HepG2 (cell line): Measurements from ENCODE around the gene OTX1. TPM values are rescaled to one million over a fixed set of nuclear protein-coding genes. Genes with fewer than 3 reads are reported as not detected.

ENCODE experiments used
- ATAC-seq: fragments of 200-7000 bp; cut with Tn5 transposase; 3 replicates; pipeline ENCODE4 v1.9.1; 2020; ENCODE audit warnings: mild to moderate bottlenecking, moderate library complexity
- BruUV-seq: library from RNA; stranded (reverse); fragments of 400-500 nt; replicated peaks from 2 replicates; lab custom pipeline; 2021; lab: Mats Ljungman, UMichigan
- CTCF ChIA-PET: fragments of 300-600 bp; formaldehyde crosslinking; extraction: SDS; loops from one replicate; lab custom pipeline; 2021; ENCODE audit warnings: low total read pairs, inconsistent platforms, low intra/inter-chr PET ratio; lab: Yijun Ruan, JAX
- POLR2A ChIA-PET: fragments of 350-600 bp; sonication (Branson Sonifier 250); formaldehyde crosslinking; loops from one replicate; lab custom pipeline; 2020; ENCODE audit warnings: antibody characterized with exemption, inconsistent platforms; lab: Yijun Ruan, JAX
- DNase-seq: peaks from one replicate; pipeline ENCODE4 v3.0.0-alpha.2; 2015; ENCODE audit warnings: low spot score
- FAIRE-seq: peaks from 3 replicates; lab custom pipeline; 2011; peaks lifted over from hg19 to GRCh38; lab: Jason Lieb, UNC
- H2AFZ ChIP-seq: one replicate; pipeline ENCODE4 v1.6.1; 2011; ENCODE audit warnings: low read length, inconsistent platforms
- H3K27ac ChIP-seq: fragments of 300-600 bp; 3 replicates; pipeline ENCODE4 v1.8.0; 2011; ENCODE audit warnings: mixed run types, mild to moderate bottlenecking, mixed read lengths, low read length, inconsistent platforms; ENCODE audit not compliant: insufficient read depth; ENCODE audit errors: extremely low read length
- H3K27me3 ChIP-seq, 2 experiments: fragments of 200-600 bp in 1 of 2; 2 replicates in 1 of 2; 3 replicates in 1 of 2; pipeline versions ENCODE4 v1.6.0 to v1.8.0; 2011; ENCODE audit warnings: low read length in 2 of 2, mild to moderate bottlenecking in 2 of 2, moderate library complexity in 2 of 2, inconsistent platforms in 1 of 2; ENCODE audit not compliant: insufficient read depth in 2 of 2, control insufficient read depth in 1 of 2
- H3K36me3 ChIP-seq, 2 experiments: fragments of 200-600 bp in 1 of 2; replicated peaks in 1 of 2; 2 replicates in 1 of 2; 3 replicates in 1 of 2; pipeline versions ENCODE4 v1.5.1 to v1.8.0; 2011; ENCODE audit warnings: low read length in 2 of 2, inconsistent platforms in 1 of 2; ENCODE audit not compliant: insufficient read depth in 2 of 2, control insufficient read depth in 1 of 2
- H3K4me1 ChIP-seq: 2 replicates; pipeline ENCODE4 v1.5.1; 2012; ENCODE audit warnings: low read length, inconsistent platforms; ENCODE audit not compliant: insufficient read depth
- H3K4me2 ChIP-seq: 2 replicates; pipeline ENCODE4 v1.6.0; 2011; ENCODE audit warnings: low read depth, low read length, inconsistent platforms
- H3K4me3 ChIP-seq, 3 experiments: fragments of 200-600 bp in 1 of 3; sonication (generic), shearing (Covaris generic) in 1 of 3; replicated peaks in 1 of 3; 2 replicates each; pipeline ENCODE4 v1.5.1; 2011 to 2016; ENCODE audit warnings: low read length in 3 of 3, inconsistent platforms in 2 of 3, low read depth in 2 of 3, mild to moderate bottlenecking in 2 of 3, control low read depth in 1 of 3, mixed read lengths in 1 of 3; ENCODE audit not compliant: insufficient read depth in 1 of 3
- H3K79me2 ChIP-seq: one replicate; pipeline ENCODE4 v1.6.1; 2011; ENCODE audit warnings: low read length, inconsistent platforms; ENCODE audit not compliant: insufficient read depth
- H3K9ac ChIP-seq: 2 replicates; pipeline ENCODE4 v1.6.0; 2011; ENCODE audit warnings: mild to moderate bottlenecking, low read depth, low read length, inconsistent platforms; ENCODE audit not compliant: insufficient read depth
- H3K9me3 ChIP-seq: 2 replicates; pipeline ENCODE4 v1.5.1; 2012; ENCODE audit warnings: mild to moderate bottlenecking, low read length
- H4K20me1 ChIP-seq: 2 replicates; pipeline ENCODE4 v1.6.0; 2011; ENCODE audit warnings: inconsistent platforms, mild to moderate bottlenecking, low read length, moderate library complexity; ENCODE audit not compliant: insufficient read depth
- ATF5 ChIP-seq: sonication (generic); formaldehyde crosslinking; IDR thresholded peaks from 2 replicates; pipeline ENCODE4 v1.4.0; 2020; ENCODE audit warnings: mild to moderate bottlenecking, low read depth, missing genetic modification reagents
- FOXC1 ChIP-seq: sonication (generic); formaldehyde crosslinking; IDR thresholded peaks from 2 replicates; pipeline ENCODE4 v1.8.0; 2022; ENCODE audit warnings: mild to moderate bottlenecking, missing genetic modification reagents, borderline replicate concordance
- GPN1 ChIP-seq: sonication (generic); formaldehyde crosslinking; IDR thresholded peaks from 2 replicates; pipeline ENCODE4 v1.5.1; 2020; ENCODE audit warnings: missing genetic modification reagents, borderline replicate concordance
- IRF9 ChIP-seq: sonication (generic); formaldehyde crosslinking; IDR thresholded peaks from 2 replicates; pipeline ENCODE4 v1.8.0; 2022; ENCODE audit warnings: missing genetic modification reagents, mild to moderate bottlenecking, borderline replicate concordance
- MAX ChIP-seq: IDR thresholded peaks from 2 replicates; pipeline ENCODE4 v1.6.1; 2012; ENCODE audit warnings: inconsistent platforms
- MBD4 ChIP-seq: IDR thresholded peaks from 2 replicates; pipeline ENCODE4 v1.6.1; 2012; ENCODE audit warnings: low read length, inconsistent platforms, borderline replicate concordance
- RBM22 ChIP-seq: fragments of 200-400 bp; formaldehyde crosslinking; optimal IDR thresholded peaks from 2 replicates; pipeline ENCODE3; 2017; ENCODE audit warnings: mild to moderate bottlenecking, low read length, moderate library complexity
- SATB2 ChIP-seq: sonication (generic); formaldehyde crosslinking; IDR thresholded peaks from 2 replicates; pipeline ENCODE4 v1.5.0; 2020; ENCODE audit warnings: missing genetic modification reagents
- THAP11 ChIP-seq: IDR thresholded peaks from 2 replicates; pipeline ENCODE4 v1.6.1; 2016; ENCODE audit warnings: missing biosample characterization, missing genetic modification reagents
- ZNF503 ChIP-seq: sonication (generic); formaldehyde crosslinking; IDR thresholded peaks from 2 replicates; pipeline ENCODE4 v1.4.0; 2020; ENCODE audit warnings: missing genetic modification reagents
- ZNF784 ChIP-seq: sonication (generic); formaldehyde crosslinking; IDR thresholded peaks from 2 replicates; pipeline ENCODE4 v1.5.1; 2020; ENCODE audit warnings: missing genetic modification reagents, mild to moderate bottlenecking, borderline replicate concordance
- WGBS: methylation state at CpG from one replicate; pipeline ENCODE4 v1.1.6; 2017; ENCODE audit warnings: low lambda C conversion rate; 5-methylcytosine and 5-hydroxymethylcytosine counted together
- in situ Hi-C: cut with HindIII; loops from 2 replicates; pipeline ENCODE4 v1.10.0; 2017; ENCODE audit warnings: low pct_unique_long_range_greater_than_20kb; ENCODE audit not compliant: extremely low pct_ligation_motif_present
- intact Hi-C: fragments of 100-400 bp; cut with micrococcal nuclease; formaldehyde crosslinking; loops from one replicate; pipeline ENCODE4 v1.10.0; 2022; ENCODE audit not compliant: unreplicated experiment
- polyA plus RNA-seq, 8 experiments: library from polyadenylated mRNA; depleted of rRNA in 3 of 8; stranded (reverse) in 7 of 8; unstranded in 1 of 8; fragments of >200 nt; fragmentation: Illumina TruSeq in 4 of 8; extraction: Trizol in 4 of 8; gene quantifications; 2 replicates each; pipeline versions ENCODE4 v1.2.1 to v1.2.3, GENCODE V29; 2011 to 2016; ENCODE audit warnings: low read depth in 4 of 8, missing spikeins in 1 of 8, mixed read lengths in 1 of 8; ENCODE audit not compliant: insufficient read depth in 1 of 8
- total RNA-seq, 5 experiments: library from RNA; depleted of rRNA; stranded (reverse); fragments of >200 nt; fragmentation: Illumina TruSeq; extraction: Trizol; gene quantifications; 2 replicates each; pipeline ENCODE4 v1.2.3, GENCODE V29; 2016; ENCODE audit warnings: low read depth in 1 of 5

The OTX1 gene
- total and polyA plus RNA-seq, 2 of the 13 experiments (the other 11 are each of a cell fraction or from before 2014, with no cell fraction given): 1.0 to 5.0 TPM

GRCh38 chr2:63050334-63051041 lies at the start of gene OTX1 (continued):
- TF ChIP-seq SATB2 (no peak), MAX (peak; percentile 61)

GRCh38 chr2:63001576-63001975 lies 49.1 kb upstream of the OTX1 start:
- Histone ChIP-seq H2AFZ (no peak overlapping the region), H3K79me2 (no peaks in the 10 kb centered on the region), H3K9me3 (no peaks in the 10 kb centered on the region), H3K4me1 (no peaks in the 10 kb centered on the region), H3K4me2 (no peak overlapping the region), H4K20me1 (no peaks in the 10 kb centered on the region), H3K9ac (no peak overlapping the region), H3K36me3 (peaks cover 14 to 81% of the 10 kb centered on the region in 2 experiments), H3K27me3 (no peaks in the 10 kb centered on the region), H3K27ac (no peak overlapping the region), H3K4me3 (no peak overlapping the region)
- FAIRE-seq (no peak), DNase-seq (no peak), ATAC-seq (no peak)
- intact Hi-C loops: no loop called here
- POLR2A ChIA-PET: no interaction called here
- in situ Hi-C loops: no loop called here
- BruUV-seq: no TSS peak
- CTCF ChIA-PET: no interaction called here
- TF ChIP-seq RBM22 (peak; percentile 90), FOXC1 (CRISPR knock-in tag) (no peak)

GRCh38 chr2:63003351-63003750 lies 47.3 kb upstream of the OTX1 start:
- no peak for FAIRE-seq
- TF ChIP-seq THAP11 (CRISPR knock-in tag) (no peak), ATF5 (CRISPR knock-in tag) (no peak), IRF9 (CRISPR knock-in tag) (no peak), SATB2 (no peak), ZNF784 (CRISPR knock-in tag) (no peak), ZNF503 (CRISPR knock-in tag) (no peak), GPN1 (no peak), MBD4 (no peak)

More at GRCh38 chr2:63003351-63003750, 47.3 kb upstream of the OTX1 start:
- CTCF ChIA-PET: no interaction called here
- in situ Hi-C loops (no loop called here), intact Hi-C loops (no loop called here)
- no peak for DNase-seq
- POLR2A ChIA-PET: no interaction called here
- WGBS: 98% methylated on average over 4 of the region's 4 CpGs
- no TSS peak for BruUV-seq
- Histone ChIP-seq H3K27me3 (no peaks in the 10 kb centered on the region), H4K20me1 (no peaks in the 10 kb centered on the region), H2AFZ (no peak overlapping the region), H3K4me1 (no peaks in the 10 kb centered on the region), H3K9ac (no peak overlapping the region), H3K36me3 (peaks cover 13 to 74% of the 10 kb centered on the region in 2 experiments; a peak in 4 of 5 replicates), H3K4me3 (no peak overlapping the region), H3K9me3 (no peaks in the 10 kb centered on the region), H3K27ac (no peak overlapping the region), H3K79me2 (no peaks in the 10 kb centered on the region), H3K4me2 (no peak overlapping the region)
- ATAC-seq: no peak
